ENCODE measurements around the gene CPSF2. TPM values are rescaled to one million over a fixed set of nuclear protein-coding genes. Genes with fewer than 3 reads are reported as not detected.
A peak's percentile ranks its signal among the peaks of the same experiment; 100 is the strongest.

The CPSF2 gene
- total and polyA plus RNA-seq, 2 donors (not counting 1 experiment from before 2014, with no cell fraction given) = 41.8 to 46.9 TPM

DNA sequence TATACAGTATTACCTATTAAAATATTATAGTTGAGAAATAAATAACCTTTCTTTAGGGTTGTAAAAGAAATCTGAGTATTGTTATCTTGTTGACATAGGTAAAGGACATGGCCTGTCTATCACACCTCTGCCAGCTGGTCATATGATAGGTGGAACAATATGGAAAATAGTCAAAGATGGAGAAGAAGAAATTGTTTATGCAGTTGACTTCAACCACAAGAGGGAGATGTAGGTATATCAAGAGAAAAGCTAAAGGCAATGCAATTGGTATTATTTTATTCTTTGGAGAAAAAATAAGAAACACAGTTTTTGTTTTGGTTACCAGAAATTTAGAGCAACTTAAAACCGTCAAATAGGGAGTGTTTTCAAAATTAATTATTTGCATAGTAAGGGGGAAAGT is 13.5 kb downstream of the CPSF2 start:
- Histone ChIP-seq H3K4me1 (ENCODE audit: control insufficient read depth, extremely low read depth, insufficient read depth, low read length) (no peaks in the 10 kb centered on the region), H3K4me3 (replicated peaks in 1 of 4; ENCODE audit: control extremely low read depth in 1 of 4, insufficient read depth in 1 of 4, low read depth in 3 of 4, low read length in 4 of 4) (no peak overlapping the region), H2AFZ (ENCODE audit: low read length) (no peak overlapping the region), H3K79me2 (ENCODE audit: control insufficient read depth, insufficient read depth, low read length) (no peaks in the 10 kb centered on the region), H3K27me3 (ENCODE audit: control insufficient read depth, insufficient read depth, low read length) (no peaks in the 10 kb centered on the region), H3K27ac (ENCODE audit: insufficient read depth, low read length) (no peak overlapping the region), H3K9me3 (ENCODE audit: control insufficient read depth, insufficient read depth, low read depth, low read length) (no peaks in the 10 kb centered on the region), H3K4me2 (ENCODE audit: extremely low read depth, insufficient read depth, low read length) (no peak overlapping the region), H3K9ac (ENCODE audit: insufficient read depth, low read length) (no peak overlapping the region), H3K36me3 (ENCODE audit: control insufficient read depth, insufficient read depth, low read length) (peaks cover 2% of the 10 kb centered on the region), H4K20me1 (ENCODE audit: control insufficient read depth, extremely low read depth, insufficient read depth, low read length) (no peaks in the 10 kb centered on the region)
- peak; percentile 27 to 66 for DNase-seq (ENCODE audit: low read depth in 2 of 2)
- no peak for TF ChIP-seq EZH2 (IDR thresholded peaks at IDR 0.05; ENCODE audit: low read length, missing control alignments)
- TF ChIP-seq, protein P1, sequence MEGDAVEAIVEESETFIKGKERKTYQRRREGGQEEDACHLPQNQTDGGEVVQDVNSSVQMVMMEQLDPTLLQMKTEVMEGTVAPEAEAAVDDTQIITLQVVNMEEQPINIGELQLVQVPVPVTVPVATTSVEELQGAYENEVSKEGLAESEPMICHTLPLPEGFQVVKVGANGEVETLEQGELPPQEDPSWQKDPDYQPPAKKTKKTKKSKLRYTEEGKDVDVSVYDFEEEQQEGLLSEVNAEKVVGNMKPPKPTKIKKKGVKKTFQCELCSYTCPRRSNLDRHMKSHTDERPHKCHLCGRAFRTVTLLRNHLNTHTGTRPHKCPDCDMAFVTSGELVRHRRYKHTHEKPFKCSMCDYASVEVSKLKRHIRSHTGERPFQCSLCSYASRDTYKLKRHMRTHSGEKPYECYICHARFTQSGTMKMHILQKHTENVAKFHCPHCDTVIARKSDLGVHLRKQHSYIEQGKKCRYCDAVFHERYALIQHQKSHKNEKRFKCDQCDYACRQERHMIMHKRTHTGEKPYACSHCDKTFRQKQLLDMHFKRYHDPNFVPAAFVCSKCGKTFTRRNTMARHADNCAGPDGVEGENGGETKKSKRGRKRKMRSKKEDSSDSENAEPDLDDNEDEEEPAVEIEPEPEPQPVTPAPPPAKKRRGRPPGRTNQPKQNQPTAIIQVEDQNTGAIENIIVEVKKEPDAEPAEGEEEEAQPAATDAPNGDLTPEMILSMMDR (conservative IDR thresholded peaks at IDR 0.05 in 1 of 2, IDR thresholded peaks at IDR 0.05 in 1 of 2; ENCODE audit: low read depth in 1 of 2, low read length in 2 of 2) = peak; percentile 41 to 60

- no peak overlapping the region for H3K4me2 ChIP-seq (ENCODE audit: extremely low read depth, insufficient read depth, low read length)
- H3K9ac ChIP-seq (ENCODE audit: insufficient read depth, low read length) = no peak overlapping the region
- TF ChIP-seq EZH2 (IDR thresholded peaks at IDR 0.05; ENCODE audit: low read length, missing control alignments) = no peak
- TF ChIP-seq, protein P1 (conservative IDR thresholded peaks at IDR 0.05 in 1 of 2, IDR thresholded peaks at IDR 0.05 in 1 of 2; ENCODE audit: low read depth in 1 of 2, low read length in 2 of 2) = no peak
- no peaks in the 10 kb centered on the region for H3K9me3 ChIP-seq (ENCODE audit: control insufficient read depth, insufficient read depth, low read depth, low read length)
- H3K27ac ChIP-seq (ENCODE audit: insufficient read depth, low read length) = no peak overlapping the region
- peak in 1 of 2 donors; percentile 25 for DNase-seq (ENCODE audit: low read depth in 2 of 2)
- no peaks in the 10 kb centered on the region for H3K4me1 ChIP-seq (ENCODE audit: control insufficient read depth, extremely low read depth, insufficient read depth, low read length)
- H3K27me3 ChIP-seq (ENCODE audit: control insufficient read depth, insufficient read depth, low read length) = no peaks in the 10 kb centered on the region
- H3K4me3 ChIP-seq (replicated peaks in 1 of 4; ENCODE audit: control extremely low read depth in 1 of 4, insufficient read depth in 1 of 4, low read depth in 3 of 4, low read length in 4 of 4) = no peak overlapping the region
- H3K79me2 ChIP-seq (ENCODE audit: control insufficient read depth, insufficient read depth, low read length) = no peaks in the 10 kb centered on the region
- H4K20me1 ChIP-seq (ENCODE audit: control insufficient read depth, extremely low read depth, insufficient read depth, low read length) = no peaks in the 10 kb centered on the region
- peaks cover 3% of the 10 kb centered on the region for H3K36me3 ChIP-seq (ENCODE audit: control insufficient read depth, insufficient read depth, low read length)
- H2AFZ ChIP-seq (ENCODE audit: low read length) = no peak overlapping the region
Observed at GRCh38 chr14:92143309-92143708, 21.5 kb downstream of the CPSF2 start.

DNA sequence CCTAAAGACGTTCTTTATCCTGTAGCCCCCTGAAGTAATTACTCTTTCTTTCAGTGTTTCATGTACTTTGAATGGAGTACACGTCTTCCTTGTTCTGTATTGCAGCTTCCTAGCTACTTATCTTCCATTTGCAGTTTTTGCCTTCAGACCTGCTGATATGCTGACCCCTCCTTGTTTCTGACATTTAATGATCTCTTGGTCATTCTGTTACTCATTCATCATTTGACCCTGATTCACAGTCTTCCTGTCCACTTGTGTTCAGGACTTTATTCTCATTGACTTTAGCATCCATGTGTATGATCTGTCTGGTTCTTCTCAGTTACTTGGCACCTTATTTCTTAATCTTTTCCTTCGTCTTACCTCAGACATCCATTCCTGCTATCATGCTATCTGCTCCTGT is 22.2 kb downstream of the CPSF2 start:
- peaks cover 3% of the 10 kb centered on the region for H3K36me3 ChIP-seq (ENCODE audit: control insufficient read depth, insufficient read depth, low read length)
- H3K27me3 ChIP-seq (ENCODE audit: control insufficient read depth, insufficient read depth, low read length) = no peaks in the 10 kb centered on the region
- no peak overlapping the region for H3K4me2 ChIP-seq (ENCODE audit: extremely low read depth, insufficient read depth, low read length)
- no peaks in the 10 kb centered on the region for H3K79me2 ChIP-seq (ENCODE audit: control insufficient read depth, insufficient read depth, low read length)
- no peak overlapping the region for H3K27ac ChIP-seq (ENCODE audit: insufficient read depth, low read length)
- H3K4me3 ChIP-seq (replicated peaks in 1 of 4; ENCODE audit: control extremely low read depth in 1 of 4, insufficient read depth in 1 of 4, low read depth in 3 of 4, low read length in 4 of 4) = no peak overlapping the region
- no peaks in the 10 kb centered on the region for H4K20me1 ChIP-seq (ENCODE audit: control insufficient read depth, extremely low read depth, insufficient read depth, low read length)
- H3K4me1 ChIP-seq (ENCODE audit: control insufficient read depth, extremely low read depth, insufficient read depth, low read length) = no peaks in the 10 kb centered on the region
- no peaks in the 10 kb centered on the region for H3K9me3 ChIP-seq (ENCODE audit: control insufficient read depth, insufficient read depth, low read depth, low read length)
- no peak overlapping the region for H2AFZ ChIP-seq (ENCODE audit: low read length)
- no peak for TF ChIP-seq EZH2 (IDR thresholded peaks at IDR 0.05; ENCODE audit: low read length, missing control alignments)
- TF ChIP-seq, protein P1 (conservative IDR thresholded peaks at IDR 0.05 in 1 of 2, IDR thresholded peaks at IDR 0.05 in 1 of 2; ENCODE audit: low read depth in 1 of 2, low read length in 2 of 2) = no peak
- no peak overlapping the region for H3K9ac ChIP-seq (ENCODE audit: insufficient read depth, low read length)
- DNase-seq (ENCODE audit: low read depth in 2 of 2) = no peak

All from fibroblast of lung (primary cell).